A673 (cell line): ENCODE data around the gene MEX3D. TPM values are rescaled to one million over a fixed set of nuclear protein-coding genes. Genes with fewer than 3 reads are reported as not detected.

Source experiments
- BruUV-seq: library from RNA; stranded (reverse); fragments of 400-500 nt; replicated peaks from 2 replicates; lab custom pipeline; 2021; lab: Mats Ljungman, UMichigan
- CTCF ChIA-PET: fragments of 300-600 bp; sonication (Branson Sonifier 250); formaldehyde crosslinking; loops from one replicate; lab custom pipeline; 2022; ENCODE audit warnings: antibody characterized with exemption; lab: Charles Lee
- POLR2A ChIA-PET: fragments of 300-600 bp; sonication (Branson Sonifier 250); formaldehyde crosslinking; loops from one replicate; lab custom pipeline; 2022; ENCODE audit warnings: antibody characterized with exemption; ENCODE audit not compliant: low non-redundant PET; lab: Charles Lee
- DNase-seq: peaks from one replicate; pipeline ENCODE4 v3.0.0-alpha.2; 2015; ENCODE audit warnings: low spot score
- H3K27ac ChIP-seq: fragments of 200-600 bp; sonication (generic); 2 replicates; pipeline ENCODE4 v1.5.1; 2016; ENCODE audit warnings: mixed run types, low read depth, mild to moderate bottlenecking, mixed read lengths, antibody characterized with exemption, low read length; ENCODE audit not compliant: poor library complexity, severe bottlenecking
- H3K27me3 ChIP-seq: fragments of 200-600 bp; sonication (generic); replicated peaks from 2 replicates; pipeline ENCODE4 v1.6.1; 2017; ENCODE audit warnings: mixed run types, low read depth, mild to moderate bottlenecking, mixed read lengths, antibody characterized with exemption, low read length; ENCODE audit not compliant: insufficient read depth, poor library complexity
- H3K36me3 ChIP-seq: fragments of 200-600 bp; sonication (generic); 2 replicates; pipeline ENCODE4 v1.6.1; 2016; ENCODE audit warnings: mixed run types, mild to moderate bottlenecking, mixed read lengths, antibody characterized with exemption, low read length; ENCODE audit not compliant: insufficient read depth, poor library complexity, severe bottlenecking
- H3K4me1 ChIP-seq: fragments of 200-600 bp; sonication (generic); 2 replicates; pipeline ENCODE4 v1.6.1; 2017; ENCODE audit warnings: mixed run types, mild to moderate bottlenecking, mixed read lengths, antibody characterized with exemption, low read length; ENCODE audit not compliant: insufficient read depth, poor library complexity, severe bottlenecking
- H3K4me3 ChIP-seq: fragments of 200-600 bp; sonication (generic); 2 replicates; pipeline ENCODE4 v1.5.1; 2016; ENCODE audit warnings: low read depth, mixed run types, mild to moderate bottlenecking, mixed read lengths, low read length; ENCODE audit not compliant: poor library complexity, severe bottlenecking
- H3K9me3 ChIP-seq: fragments of 200-600 bp; sonication (generic); 2 replicates; pipeline ENCODE4 v1.6.1; 2016; ENCODE audit warnings: mixed run types, low read depth, mild to moderate bottlenecking, mixed read lengths, antibody characterized with exemption, low read length; ENCODE audit not compliant: poor library complexity, severe bottlenecking
- CTCF ChIP-seq: fragments of 300-800, 200-600 bp; sonication (generic); conservative IDR thresholded peaks from 2 replicates; pipeline ENCODE4 v1.5.1; 2017; ENCODE audit warnings: low read depth, mild to moderate bottlenecking, antibody characterized with exemption, low read length, moderate library complexity, mixed read lengths
- EZH2 ChIP-seq: fragments of 200-600 bp; sonication (generic); IDR thresholded peaks from 2 replicates; pipeline ENCODE4 v1.6.1; 2017; ENCODE audit warnings: borderline replicate concordance, low read depth, mild to moderate bottlenecking, mixed read lengths, antibody characterized with exemption, low read length; ENCODE audit not compliant: poor library complexity, severe bottlenecking
- intact Hi-C: fragments of 100-400 bp; cut with micrococcal nuclease; formaldehyde crosslinking; loops from one replicate; pipeline ENCODE4 v1.10.0; 2022; ENCODE audit not compliant: unreplicated experiment
- total RNA-seq: library from RNA; stranded (reverse); gene quantifications from 2 replicates; pipeline ENCODE4 v1.2.3, GENCODE V29; 2021

MEX3D gene
- total RNA-seq, 1 experiment from 2014 or later, result 60.0 TPM

GRCh38 chr19:1585243-1585580 is 17.1 kb upstream of the MEX3D start:
- BruUV-seq, result no TSS peak
- ChIA-PET CTCF (no interaction called here), POLR2A (no interaction called here)
- no peak overlapping the region for H3K4me3 ChIP-seq
- H3K27ac ChIP-seq, result no peak overlapping the region
- TF ChIP-seq EZH2 (no peak), CTCF (no peak)
- no peaks in the 10 kb centered on the region for H3K9me3 ChIP-seq
- H3K36me3 ChIP-seq, result peaks cover 45% of the 10 kb centered on the region
- H3K27me3 ChIP-seq, result no peaks in the 10 kb centered on the region
- H3K4me1 ChIP-seq, result peaks cover 2% of the 10 kb centered on the region
- intact Hi-C loops, result no loop called here
- no peak for DNase-seq

GRCh38 chr19:1584500-1585242 is 16.5 kb upstream of the MEX3D start:
- no peak overlapping the region for H3K4me3 ChIP-seq
- intact Hi-C loops, result no loop called here
- no peaks in the 10 kb centered on the region for H3K27me3 ChIP-seq
- H3K27ac ChIP-seq, result no peak overlapping the region
- TF ChIP-seq EZH2 (no peak), CTCF (no peak)
- ChIA-PET CTCF (no interaction called here), POLR2A (no interaction called here)
- BruUV-seq, result no TSS peak
- H3K36me3 ChIP-seq, result peaks cover 48% of the 10 kb centered on the region
- H3K9me3 ChIP-seq, result no peaks in the 10 kb centered on the region
- no peaks in the 10 kb centered on the region for H3K4me1 ChIP-seq
- DNase-seq, result no peak

GRCh38 chr19:1582201-1582600 is 14.1 kb upstream of the MEX3D start:
- H3K36me3 ChIP-seq, result peaks cover 70% of the 10 kb centered on the region
- CTCF ChIA-PET, result interaction anchor here (0.7 kb wide), 1 partner anchor 40 kb away, joined by 7 read pairs; no protein-coding TSS in a partner anchor
- intact Hi-C loops, result no loop called here

GRCh38 chr19:1580957-1581356 is 12.8 kb upstream of the MEX3D start:
- Histone ChIP-seq H3K4me3 (no peak overlapping the region), H3K27ac (no peak overlapping the region), H3K27me3 (no peaks in the 10 kb centered on the region), H3K4me1 (no peaks in the 10 kb centered on the region), H3K9me3 (no peaks in the 10 kb centered on the region), H3K36me3 (peaks cover 71% of the 10 kb centered on the region)
- POLR2A ChIA-PET, result no interaction called here
- intact Hi-C loops, result no loop called here
- BruUV-seq, result no TSS peak
- TF ChIP-seq EZH2 (no peak), CTCF (no peak)
- CTCF ChIA-PET, result no interaction called here
- no peak for DNase-seq

More at GRCh38 chr19:1582201-1582600, 14.1 kb upstream of the MEX3D start:
- no TSS peak for BruUV-seq
- Histone ChIP-seq H3K4me1 (no peaks in the 10 kb centered on the region), H3K4me3 (no peak overlapping the region), H3K27ac (no peak overlapping the region), H3K27me3 (no peaks in the 10 kb centered on the region), H3K9me3 (no peaks in the 10 kb centered on the region)
- DNase-seq, result no peak
- no peak for TF ChIP-seq EZH2
- POLR2A ChIA-PET, result no interaction called here
